Mesothelial cell of epicardium (in vitro differentiated cells): ENCODE measurements around the gene NCAM2. TPM values are rescaled to one million over a fixed set of nuclear protein-coding genes. Genes with fewer than 3 reads are reported as not detected.

Source experiments
- DNase-seq, 2 experiments: peaks; one replicate each; pipeline ENCODE4 v3.0.0; 2021; ENCODE audit warnings: low spot score in 2 of 2; ENCODE audit not compliant: unreplicated experiment in 2 of 2
- H3K27ac Mint-ChIP-seq: 2 replicates; pipeline ENCODE4 v1.8.0; 2021; ENCODE audit warnings: mixed read lengths
- H3K27me3 Mint-ChIP-seq: 2 replicates; pipeline ENCODE4 v1.8.0; 2021; ENCODE audit warnings: low read depth, mixed read lengths
- H3K36me3 Mint-ChIP-seq: 2 replicates; pipeline ENCODE4 v1.8.0; 2021; ENCODE audit warnings: mixed read lengths
- H3K4me1 Mint-ChIP-seq: 2 replicates; pipeline ENCODE4 v1.8.0; 2021; ENCODE audit warnings: mixed read lengths
- H3K4me3 Mint-ChIP-seq: 2 replicates; pipeline ENCODE4 v1.8.0; 2021; ENCODE audit warnings: mild to moderate bottlenecking, moderate library complexity, mixed read lengths
- H3K9me3 Mint-ChIP-seq: 2 replicates; pipeline ENCODE4 v1.8.0; 2021; ENCODE audit warnings: mixed read lengths
- total RNA-seq: library from RNA; stranded (reverse); gene quantifications from 3 replicates; pipeline ENCODE4 v1.2.1, GENCODE V29; 2021
- TF ChIP-seq, protein P1 (sequence below): fragments of 200-600 bp; sonication (generic); IDR thresholded peaks from one replicate; pipeline ENCODE4 v1.5.0; 2021; ENCODE audit warnings: antibody characterized with exemption; ENCODE audit not compliant: unreplicated experiment

The NCAM2 gene
- total RNA-seq, 1 donor from 2014 or later: 34.0 TPM

DNA sequence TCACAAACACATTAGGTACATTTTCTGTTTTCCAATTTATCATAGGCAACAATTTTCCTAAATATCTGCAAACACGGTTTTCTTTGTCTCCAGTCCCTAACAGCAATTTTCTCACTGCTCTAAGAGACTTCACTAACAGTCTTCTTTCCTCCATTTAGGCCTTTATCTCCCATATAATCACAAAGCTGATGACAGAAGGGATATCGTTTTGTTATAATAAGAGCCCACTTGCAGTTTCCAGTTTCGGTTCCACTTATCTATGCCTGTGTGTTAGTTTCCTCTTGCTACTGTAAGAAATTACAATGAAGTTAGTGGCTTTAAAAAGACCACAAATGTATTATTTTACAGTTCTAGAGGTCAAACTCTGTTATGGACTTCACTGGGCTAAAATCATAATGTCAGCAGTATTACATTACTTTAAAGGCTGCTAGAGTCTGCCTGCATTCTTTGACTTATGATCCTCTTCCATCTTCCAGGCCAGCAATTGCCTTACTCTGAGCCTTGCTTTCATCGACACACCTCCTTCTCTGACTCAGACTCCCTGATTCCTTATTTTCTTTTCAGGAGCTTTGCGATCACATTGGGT is 549.3 kb downstream of the NCAM2 start:
- Mint-ChIP-seq H3K36me3 (no peaks in the 10 kb centered on the region), H3K27ac (peak overlapping the region; percentile 32), H3K9me3 (peaks cover 12% of the 10 kb centered on the region), H3K27me3 (no peaks in the 10 kb centered on the region), H3K4me3 (no peak overlapping the region), H3K4me1 (peaks cover 8% of the 10 kb centered on the region)
- no peak for DNase-seq
- TF ChIP-seq, protein P1, sequence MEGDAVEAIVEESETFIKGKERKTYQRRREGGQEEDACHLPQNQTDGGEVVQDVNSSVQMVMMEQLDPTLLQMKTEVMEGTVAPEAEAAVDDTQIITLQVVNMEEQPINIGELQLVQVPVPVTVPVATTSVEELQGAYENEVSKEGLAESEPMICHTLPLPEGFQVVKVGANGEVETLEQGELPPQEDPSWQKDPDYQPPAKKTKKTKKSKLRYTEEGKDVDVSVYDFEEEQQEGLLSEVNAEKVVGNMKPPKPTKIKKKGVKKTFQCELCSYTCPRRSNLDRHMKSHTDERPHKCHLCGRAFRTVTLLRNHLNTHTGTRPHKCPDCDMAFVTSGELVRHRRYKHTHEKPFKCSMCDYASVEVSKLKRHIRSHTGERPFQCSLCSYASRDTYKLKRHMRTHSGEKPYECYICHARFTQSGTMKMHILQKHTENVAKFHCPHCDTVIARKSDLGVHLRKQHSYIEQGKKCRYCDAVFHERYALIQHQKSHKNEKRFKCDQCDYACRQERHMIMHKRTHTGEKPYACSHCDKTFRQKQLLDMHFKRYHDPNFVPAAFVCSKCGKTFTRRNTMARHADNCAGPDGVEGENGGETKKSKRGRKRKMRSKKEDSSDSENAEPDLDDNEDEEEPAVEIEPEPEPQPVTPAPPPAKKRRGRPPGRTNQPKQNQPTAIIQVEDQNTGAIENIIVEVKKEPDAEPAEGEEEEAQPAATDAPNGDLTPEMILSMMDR: no peak

DNA sequence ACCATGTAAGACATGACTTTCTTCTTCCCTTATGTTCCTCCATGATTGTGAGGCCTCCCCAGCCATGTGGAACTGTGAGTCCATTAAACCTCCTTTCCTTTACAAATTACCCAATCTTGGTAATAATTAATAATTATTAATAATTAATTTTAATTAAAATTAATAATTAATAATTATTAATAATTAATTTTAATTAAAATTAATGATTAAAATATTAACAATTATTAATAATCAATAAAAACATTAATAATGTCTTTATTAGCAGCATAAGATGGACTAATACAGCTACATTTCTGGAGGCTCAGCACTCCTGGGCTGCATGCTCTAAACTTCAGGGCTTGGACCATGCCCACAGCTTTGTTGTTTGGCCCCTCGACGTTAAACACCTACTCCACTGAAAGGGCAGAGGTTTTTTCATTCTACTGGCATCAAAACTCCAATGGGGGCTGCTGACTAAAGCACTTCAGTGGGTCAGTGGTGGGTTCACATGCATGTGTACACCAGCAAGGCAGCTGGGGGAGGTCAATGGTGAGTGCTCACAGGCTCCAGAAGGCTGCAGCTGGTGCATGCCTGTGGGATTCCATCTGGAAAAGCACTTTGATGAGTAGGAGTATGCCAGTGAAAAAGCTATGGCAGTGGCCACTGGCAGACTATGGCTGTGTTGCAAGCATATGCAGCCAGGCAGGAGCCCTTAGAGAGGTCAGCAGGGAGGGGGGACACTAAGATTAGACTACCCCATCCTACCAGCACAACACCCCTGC is 561.3 kb downstream of the NCAM2 start:
- Mint-ChIP-seq H3K9me3 (peaks cover 59% of the 10 kb centered on the region), H3K4me1 (no peaks in the 10 kb centered on the region), H3K4me3 (no peak overlapping the region), H3K27me3 (no peaks in the 10 kb centered on the region), H3K36me3 (no peaks in the 10 kb centered on the region), H3K27ac (no peak overlapping the region)
- no peak for DNase-seq
- TF ChIP-seq, protein P1: no peak
